GM18867 (cell line): ENCODE measurements around the gene KRTAP1-4.
"Not testable (repeated sequence)": the region's sequence is repeated elsewhere in the genome, so short reads cannot be mapped to it uniquely, and the experiment has no call there.

Source experiments
- ATAC-seq: cut with Tn5 transposase; IDR thresholded peaks from one replicate; pipeline ENCODE4 v1.9.1; 2021; ENCODE audit warnings: mild to moderate bottlenecking, moderate library complexity; ENCODE audit not compliant: unreplicated experiment

The KRTAP1-4 gene

DNA sequence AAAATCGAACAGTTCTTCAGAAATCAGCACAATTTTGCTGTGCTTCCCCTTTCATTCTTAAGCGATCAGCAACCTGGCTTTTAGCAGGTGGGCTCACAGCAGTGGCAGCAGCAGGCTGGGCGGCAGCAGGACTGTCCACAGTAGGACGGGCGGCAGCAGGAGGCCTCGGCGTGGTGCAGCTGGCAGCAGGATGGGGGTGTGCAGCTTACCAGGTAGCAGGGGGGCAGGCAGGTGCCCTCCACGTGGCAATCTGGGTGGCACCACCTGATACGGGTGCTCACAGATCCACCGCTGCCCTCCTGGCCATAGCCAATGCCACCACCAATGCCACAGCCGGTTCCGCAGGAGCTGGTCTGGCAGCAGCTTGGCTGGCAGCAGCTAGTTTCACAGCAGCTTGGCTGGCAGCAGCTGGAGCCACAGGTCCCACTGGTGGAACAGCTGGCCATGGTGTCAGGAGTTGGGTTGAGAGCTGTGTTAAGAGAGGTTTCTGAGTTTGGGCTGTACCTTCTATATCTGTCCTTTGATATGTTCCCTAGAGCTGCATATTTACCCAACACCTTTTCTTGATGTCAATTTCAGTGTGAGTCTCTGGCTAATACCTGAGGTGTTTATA, at the start of gene KRTAP1-4:
Gene KRTAP1-4 (minus strand): TSS at position 563 of the 613 bp plus-strand sequence. CDS start 117 bp downstream, at position 446.
- no peak for ATAC-seq

DNA sequence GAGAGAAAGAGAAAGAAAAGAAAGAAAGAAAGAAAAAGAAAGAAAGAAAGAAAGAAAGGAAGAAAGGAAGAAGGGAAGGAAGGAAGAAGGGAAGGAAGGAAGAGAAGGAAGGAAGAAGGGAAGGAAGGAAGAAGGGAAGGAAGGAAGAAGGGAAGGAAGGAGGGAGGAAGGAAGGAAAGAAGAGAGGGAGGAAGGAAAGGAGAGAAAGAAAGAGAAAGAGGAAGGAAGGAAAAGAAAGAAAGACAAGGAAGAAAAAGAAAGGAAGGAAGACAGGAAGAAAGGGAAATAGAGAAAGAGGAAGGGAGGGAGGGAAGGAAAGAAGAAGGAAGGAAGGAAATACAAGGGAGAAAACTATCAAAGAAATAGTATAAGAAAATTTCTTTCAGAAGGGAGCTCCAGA, 46.8 kb upstream of the KRTAP1-4 start:
- ATAC-seq = no peak

GRCh38 chr17:41073676-41074075, 43.7 kb upstream of the KRTAP1-4 start:
- ATAC-seq = no peak

DNA sequence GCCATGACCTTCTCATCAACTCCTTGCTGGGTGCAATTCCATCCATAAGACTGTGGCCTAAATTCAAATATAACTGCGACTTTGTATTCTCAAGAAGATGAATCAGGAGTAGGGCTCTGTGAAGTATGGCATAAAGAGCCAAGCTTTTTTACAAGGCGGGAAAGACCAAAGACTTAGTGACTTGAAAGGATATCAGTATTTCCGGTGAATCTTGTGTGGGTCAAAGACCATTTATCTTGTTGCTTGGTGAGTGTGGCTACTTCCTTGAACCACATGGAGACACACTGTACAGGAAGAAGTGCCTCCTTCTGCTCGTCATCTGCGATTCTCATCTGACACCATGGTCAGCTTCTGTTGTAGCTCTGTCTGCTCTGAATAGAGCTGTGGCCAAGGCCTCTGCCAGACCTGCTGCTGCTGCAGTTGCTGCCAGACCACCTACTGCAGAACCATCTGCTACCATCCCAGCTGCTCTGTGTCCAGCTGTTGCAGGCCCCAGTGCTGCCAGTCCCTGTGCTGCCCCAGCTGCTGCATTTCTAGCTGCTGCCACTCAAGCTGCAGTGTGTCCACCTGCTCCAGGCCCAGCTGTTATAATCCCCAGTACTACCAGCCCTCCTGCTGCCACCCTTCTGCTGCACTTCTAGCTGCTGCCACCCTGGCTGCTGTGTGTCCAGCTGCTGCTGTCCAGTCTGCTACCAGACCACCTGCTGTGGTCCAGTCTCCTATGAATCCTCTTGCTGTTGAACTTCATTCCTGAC, 41.8 kb upstream of the KRTAP1-4 start:
- ATAC-seq = no peak

- no peak for ATAC-seq
These were observed 39.0 kb upstream of the KRTAP1-4 start for GRCh38 chr17:41069031-41069430.

- ATAC-seq = no peak
These were observed 37.3 kb upstream of the KRTAP1-4 start for GRCh38 chr17:41067281-41067680.

- ATAC-seq = no peak
These were observed 36.0 kb upstream of the KRTAP1-4 start, which contains the start of gene KRTAP2-4 for GRCh38 chr17:41065829-41066624. Gene KRTAP2-4, minus strand, starts transcription at chr17:41065879. Its CDS starts 34 bp downstream, at chr17:41065845.

- ATAC-seq = not testable (repeated sequence)
These were observed 35.2 kb upstream of the KRTAP1-4 start for GRCh38 chr17:41065016-41065689.

DNA sequence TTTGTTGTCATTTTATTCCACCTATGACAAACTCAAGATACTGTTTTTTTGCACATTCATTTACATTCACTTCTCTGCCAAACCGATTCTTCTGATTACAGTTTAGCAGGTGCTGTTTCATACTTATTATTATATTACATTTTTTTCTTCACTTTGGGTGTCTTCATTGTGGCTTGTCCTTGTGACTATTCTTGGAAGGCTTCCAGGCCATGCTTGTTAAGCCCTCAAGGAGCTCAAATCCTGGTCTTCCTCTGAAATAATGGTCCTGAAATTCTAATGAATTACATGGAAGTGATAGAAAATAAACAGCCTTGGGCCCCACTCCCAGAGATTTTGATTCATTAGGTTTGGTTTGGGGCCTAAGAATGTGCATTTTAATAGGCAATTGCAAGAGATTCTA, 34.3 kb upstream of the KRTAP1-4 start:
- no peak for ATAC-seq

GRCh38 chr17:41063449-41063848, 33.5 kb upstream of the KRTAP1-4 start:
- ATAC-seq = no peak

DNA sequence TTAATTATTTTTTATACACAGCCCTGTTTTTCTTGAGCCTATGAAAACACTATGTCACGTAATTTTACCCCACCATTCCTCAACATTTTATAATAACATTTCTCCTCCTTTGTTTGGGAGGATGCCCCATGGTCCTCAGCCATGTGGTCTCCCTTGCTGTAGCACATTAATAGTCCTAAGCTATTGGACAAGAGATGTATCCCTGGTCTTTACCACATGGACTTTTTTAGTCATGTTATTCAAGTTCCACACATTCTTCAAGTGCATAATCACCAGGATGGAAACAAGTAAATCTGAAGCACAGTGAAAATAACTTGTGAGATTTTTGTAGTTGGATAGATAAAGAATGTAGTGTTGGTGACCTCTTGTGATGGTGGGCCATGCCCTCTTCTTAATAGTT, 32.0 kb upstream of the KRTAP1-4 start:
- no peak for ATAC-seq

- ATAC-seq = no peak
These were observed 30.1 kb upstream of the KRTAP1-4 start, which contains the start of gene KRTAP2-3 for GRCh38 chr17:41060052-41060604. Gene KRTAP2-3, minus strand, starts transcription at chr17:41060114. Its CDS starts 64 bp downstream, at chr17:41060050.

DNA sequence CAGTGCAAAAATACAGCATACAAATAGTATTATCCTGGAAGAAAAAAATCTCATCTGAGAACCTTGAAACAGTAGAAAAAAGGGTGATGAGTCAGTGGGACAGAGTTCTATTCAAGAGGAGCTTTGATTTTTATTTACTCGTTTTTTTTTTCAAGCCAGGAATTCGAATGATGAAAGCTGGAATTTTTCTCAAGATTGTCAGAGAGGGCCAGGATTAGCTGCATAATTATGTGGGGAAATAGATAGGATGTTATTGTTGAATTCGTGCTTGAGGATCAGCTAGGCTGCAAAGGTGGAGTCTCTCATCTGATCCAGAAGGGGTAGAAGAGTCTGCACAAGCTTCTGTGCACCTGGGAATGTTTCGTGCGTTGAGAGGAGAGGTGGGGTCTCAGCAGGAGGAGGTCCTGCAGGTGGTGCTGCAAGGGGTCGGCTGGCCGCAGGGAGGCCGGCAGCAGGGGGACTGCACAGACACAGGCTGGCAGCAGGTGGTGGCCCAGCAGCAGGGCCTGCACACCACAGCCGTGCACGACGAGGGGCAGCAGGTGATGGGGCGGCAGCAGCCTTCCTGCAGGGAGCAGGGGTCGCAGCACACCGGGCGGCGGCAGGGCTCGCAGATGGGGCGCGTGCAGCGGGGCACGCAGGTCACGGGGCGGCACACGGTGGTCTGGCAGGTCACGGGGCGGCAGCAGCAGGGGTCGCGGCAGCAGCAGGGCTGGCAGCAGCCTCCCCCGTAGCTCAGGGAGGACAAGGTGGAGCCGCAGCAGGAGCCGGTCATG, 29.5 kb upstream of the KRTAP1-4 start:
- not testable (repeated sequence) for ATAC-seq

- no peak for ATAC-seq
These were observed 28.7 kb upstream of the KRTAP1-4 start for GRCh38 chr17:41058741-41059140.

- no peak for ATAC-seq
These were observed 27.6 kb upstream of the KRTAP1-4 start for GRCh38 chr17:41057547-41057946.

DNA sequence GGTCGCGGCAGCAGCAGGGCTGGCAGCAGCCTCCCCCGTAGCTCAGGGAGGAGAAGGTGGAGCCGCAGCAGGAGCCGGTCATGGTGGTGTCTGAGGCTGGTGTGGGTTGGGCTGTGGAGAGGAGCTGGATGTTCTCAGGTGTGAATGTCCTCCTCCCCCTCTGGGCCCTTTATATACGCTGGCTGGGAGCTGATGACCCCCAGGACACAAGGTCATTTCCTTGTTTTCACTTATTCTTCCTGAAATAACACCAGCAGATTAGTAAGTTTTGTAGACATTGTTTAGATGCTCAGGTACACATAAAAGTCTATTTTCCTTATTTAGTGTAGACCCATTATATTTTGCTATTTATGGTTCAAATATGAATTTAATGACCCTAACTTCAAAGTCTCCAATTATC, 25.1 kb upstream of the KRTAP1-4 start, which contains the start of gene KRTAP2-2:
Gene KRTAP2-2 (minus strand): TSS at position 101 of the 400 bp plus-strand sequence. CDS start 19 bp downstream, at position 82.
- ATAC-seq = not testable (repeated sequence)

GRCh38 chr17:41054556-41054955, 24.6 kb upstream of the KRTAP1-4 start:
- not testable (repeated sequence) for ATAC-seq

GRCh38 chr17:41054025-41054424, 24.0 kb upstream of the KRTAP1-4 start:
- ATAC-seq = no peak

GRCh38 chr17:41052566-41052965, 22.6 kb upstream of the KRTAP1-4 start:
- no peak for ATAC-seq

DNA sequence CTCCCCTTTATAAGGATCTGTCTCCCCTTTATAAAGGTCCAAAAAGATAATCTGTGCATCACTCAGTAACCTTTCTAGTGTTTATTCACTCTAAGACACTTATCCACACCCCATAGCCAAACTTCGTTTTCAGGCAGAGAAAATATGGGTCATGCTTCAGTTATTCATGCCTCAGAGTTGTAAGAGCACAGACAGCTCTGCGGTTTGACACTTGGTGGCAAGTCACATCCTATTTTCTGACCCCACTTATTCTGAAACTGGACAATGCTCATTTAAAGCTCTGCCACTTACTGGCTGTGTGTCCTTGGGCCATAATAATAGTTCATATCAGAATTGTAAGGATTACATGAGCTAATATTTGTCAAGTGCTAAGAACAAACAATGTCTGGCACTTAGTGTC, 19.1 kb upstream of the KRTAP1-4 start:
- ATAC-seq = no peak
